HEK293 (cell line): ENCODE results near the gene PPHLN1.

Experiments
- CTCF ChIP-seq: fragments of 450-650 bp; formaldehyde crosslinking; IDR thresholded peaks from 2 replicates; pipeline ENCODE4 v1.5.1; 2016; ENCODE audit warnings: missing biosample characterization, missing genetic modification characterization
- REST ChIP-seq: fragments of 450-650 bp; formaldehyde crosslinking; IDR thresholded peaks from 2 replicates; pipeline ENCODE4 v1.5.1; 2016; ENCODE audit warnings: missing biosample characterization, missing genetic modification characterization
- ZBTB26 ChIP-seq: fragments of 450-650 bp; formaldehyde crosslinking; optimal IDR thresholded peaks from 2 replicates; pipeline ENCODE3; 2016; ENCODE audit warnings: missing biosample characterization, mild to moderate bottlenecking, missing genetic modification characterization
- ZFP69B ChIP-seq: fragments of 450-650 bp; formaldehyde crosslinking; IDR thresholded peaks from 2 replicates; pipeline ENCODE4 v1.5.1; 2016; ENCODE audit warnings: missing biosample characterization, missing genetic modification characterization
- ZNF324 ChIP-seq: fragments of 450-650 bp; formaldehyde crosslinking; IDR thresholded peaks from 2 replicates; pipeline ENCODE4 v1.5.1; 2016; ENCODE audit warnings: missing biosample characterization, missing genetic modification characterization
- ZNF514 ChIP-seq: fragments of 450-650 bp; formaldehyde crosslinking; IDR thresholded peaks from 2 replicates; pipeline ENCODE4 v1.5.1; 2016; ENCODE audit warnings: missing biosample characterization, missing genetic modification characterization
- ZNF792 ChIP-seq: fragments of 450-650 bp; formaldehyde crosslinking; IDR thresholded peaks from 2 replicates; pipeline ENCODE4 v1.5.1; 2016; ENCODE audit warnings: missing biosample characterization, missing genetic modification characterization

GRCh38 chr12:42474391-42474790 is 148.4 kb downstream of the PPHLN1 start:
- TF ChIP-seq CTCF (tag by site-specific recombination) = no peak
- TF ChIP-seq ZNF324 (tag by site-specific recombination) = no peak
- no peak for TF ChIP-seq ZNF792 (tag by site-specific recombination)
- no peak for TF ChIP-seq ZBTB26 (tag by site-specific recombination)
- no peak for TF ChIP-seq ZNF514 (tag by site-specific recombination)
- no peak for TF ChIP-seq REST (tag by site-specific recombination)
- no peak for TF ChIP-seq ZFP69B (tag by site-specific recombination)
